ENCODE measurements around the gene SYNE2.

DNA sequence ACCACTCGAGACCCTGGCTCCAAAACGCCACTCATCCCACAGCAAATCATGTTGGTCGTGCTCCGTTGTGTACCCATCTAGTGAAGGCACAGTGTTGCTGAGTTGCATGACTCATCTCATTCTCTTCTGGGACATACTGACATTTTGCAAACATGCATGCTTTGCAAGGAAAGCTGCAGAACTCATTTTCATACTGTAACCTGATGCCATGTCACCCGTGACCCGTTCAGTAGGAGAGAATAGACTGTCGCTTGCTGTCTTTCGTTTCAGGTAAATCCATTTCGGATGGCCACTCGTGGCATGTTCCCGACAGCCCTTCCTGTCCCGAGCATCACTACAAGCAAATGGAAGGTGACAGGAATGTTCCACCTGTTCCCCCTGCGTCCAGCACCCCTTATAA, 363.2 kb downstream of the SYNE2 start:
- TF ChIP-seq POLR2A (IDR thresholded peaks at IDR 0.05), result no peak
- no peak for TF ChIP-seq CTCF (IDR thresholded peaks at IDR 0.05)
- no peak for TF ChIP-seq EP300 (IDR thresholded peaks at IDR 0.05)
